Right lobe of liver (tissue), 4 donors: ENCODE results near the gene OLR1.

Experiments used
- CTCF ChIP-seq, 4 donors: fragments of 200-600 bp in 3 of 4; fragments of 450-650 bp in 1 of 4; IDR thresholded peaks; one replicate each; pipeline versions ENCODE4 v1.5.1 to v1.8.0; 2016 to 2022; ENCODE audit warnings: antibody characterized with exemption in 4 of 4, mild to moderate bottlenecking in 2 of 4
- POLR2A ChIP-seq: fragments of 450-650 bp; IDR thresholded peaks from one replicate; pipeline ENCODE4 v1.6.1; 2017; ENCODE audit warnings: antibody characterized with exemption, mild to moderate bottlenecking
- donor health status: DM: no; HTN: no; CAD: no.
- donor health status: DM: no; HTN: no; CAD: no.
- donor health status: DM: no; HTN: yes; CAD: no.

GRCh38 chr12:10170216-10170615 is 1.7 kb downstream of the OLR1 start:
- TF ChIP-seq CTCF (IDR thresholded peaks at IDR 0.05) (no peak), POLR2A (no peak)
